GM19351 (cell line): Measurements from ENCODE around the gene PLEKHG4B.
"Not testable (repeated sequence)": the region's sequence is repeated elsewhere in the genome, so short reads cannot be mapped to it uniquely, and the experiment has no call there.

Experiments used
- ATAC-seq: cut with Tn5 transposase; IDR thresholded peaks from one replicate; pipeline ENCODE4 v1.9.1; 2021; ENCODE audit warnings: mild to moderate bottlenecking, moderate library complexity; ENCODE audit not compliant: unreplicated experiment

PLEKHG4B gene

GRCh38 chr5:93221-93980, 1.4 kb downstream of the PLEKHG4B start:
- ATAC-seq, result no peak

- no peak for ATAC-seq
These were observed 2.3 kb downstream of the PLEKHG4B start for GRCh38 chr5:94113-94892.

- no peak for ATAC-seq
These were observed 3.4 kb downstream of the PLEKHG4B start for GRCh38 chr5:95241-95980.

- no peak for ATAC-seq
These were observed 5.2 kb downstream of the PLEKHG4B start for GRCh38 chr5:96976-97660.

- ATAC-seq, result no peak
These were observed 7.8 kb downstream of the PLEKHG4B start for GRCh38 chr5:99815-100214.

- ATAC-seq, result no peak
These were observed 10.6 kb downstream of the PLEKHG4B start for GRCh38 chr5:102411-103043.

- ATAC-seq, result not testable (repeated sequence)
These were observed 12.1 kb downstream of the PLEKHG4B start for GRCh38 chr5:104106-104505.

- ATAC-seq, result no peak
These were observed 12.9 kb downstream of the PLEKHG4B start for GRCh38 chr5:104778-105296.

GRCh38 chr5:105504-106070, 13.6 kb downstream of the PLEKHG4B start:
- ATAC-seq, result no peak

GRCh38 chr5:106587-106986, 14.6 kb downstream of the PLEKHG4B start:
- no peak for ATAC-seq

GRCh38 chr5:107526-107925, 15.6 kb downstream of the PLEKHG4B start:
- ATAC-seq, result no peak

- ATAC-seq, result no peak
These were observed 17.9 kb downstream of the PLEKHG4B start for GRCh38 chr5:109826-110225.

GRCh38 chr5:110270-110888, 18.4 kb downstream of the PLEKHG4B start:
- no peak for ATAC-seq

GRCh38 chr5:111171-111570, 19.2 kb downstream of the PLEKHG4B start:
- ATAC-seq, result no peak

- ATAC-seq, result no peak
These were observed 27.6 kb downstream of the PLEKHG4B start for GRCh38 chr5:119486-120097.

- no peak for ATAC-seq
These were observed 29.5 kb downstream of the PLEKHG4B start for GRCh38 chr5:121432-121831.

GRCh38 chr5:125815-126214, 33.8 kb downstream of the PLEKHG4B start:
- ATAC-seq, result no peak

- ATAC-seq, result no peak
These were observed 34.8 kb downstream of the PLEKHG4B start for GRCh38 chr5:126806-127205.

- no peak for ATAC-seq
These were observed 35.9 kb downstream of the PLEKHG4B start for GRCh38 chr5:127886-128285.
